LNCaP clone FGC (cell line): ENCODE results near the gene ADRA2B.

Experiments used
- DNase-seq: peaks from one replicate; pipeline ENCODE4 v3.0.0-alpha.2; 2011; ENCODE audit warnings: low read depth
- H3K4me3 ChIP-seq: 2 replicates; pipeline ENCODE4 v1.5.1; 2011; ENCODE audit warnings: mild to moderate bottlenecking, low read depth, low read length, control low read depth
- CTCF ChIP-seq: IDR thresholded peaks from 2 replicates; pipeline ENCODE4 v1.5.1; 2012; ENCODE audit warnings: mild to moderate bottlenecking; ENCODE audit not compliant: control insufficient read depth, insufficient read depth; ENCODE audit errors: extremely low read depth

Gene ADRA2B

DNA sequence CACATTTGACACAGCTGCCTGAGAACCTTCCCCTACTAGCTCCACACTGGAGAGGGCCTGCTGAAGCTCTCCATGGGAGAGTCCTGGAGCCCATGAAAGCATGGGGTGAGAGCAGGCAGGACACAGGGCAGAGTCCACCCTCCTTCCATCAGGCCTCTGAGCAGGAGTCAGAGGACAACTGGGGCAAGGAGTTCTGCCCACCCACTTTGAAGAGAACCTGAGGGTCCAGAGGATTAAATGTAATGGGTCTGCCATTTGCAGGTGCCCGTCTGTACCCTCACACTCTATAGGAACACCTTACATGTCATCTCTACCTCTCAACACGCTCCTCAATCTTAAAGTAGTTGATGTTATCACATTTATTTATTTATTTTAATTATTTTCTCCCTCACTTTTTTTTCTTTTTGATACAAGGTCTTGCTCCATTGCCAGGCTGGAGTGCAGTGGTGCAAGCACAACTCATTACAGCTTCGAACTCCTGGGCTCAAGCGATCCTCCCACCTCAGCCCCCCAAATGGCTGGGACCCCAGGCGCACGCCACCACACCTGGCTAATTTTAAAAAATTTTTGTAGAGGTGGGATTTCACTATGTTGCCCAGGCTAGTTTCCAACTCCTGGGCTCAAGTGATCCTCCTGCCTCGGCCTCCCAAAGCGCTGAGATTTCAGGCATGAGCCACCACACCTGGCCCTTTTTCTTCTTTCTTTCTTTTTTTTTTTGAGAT, 10.2 kb downstream of the ADRA2B start:
- no peak for TF ChIP-seq CTCF
- no peak for DNase-seq
- no peak overlapping the region for H3K4me3 ChIP-seq

- DNase-seq, result no peak
- TF ChIP-seq CTCF, result no peak
- no peak overlapping the region for H3K4me3 ChIP-seq
Observed at GRCh38 chr2:96105152-96105915, 11.0 kb downstream of the ADRA2B start.

DNA sequence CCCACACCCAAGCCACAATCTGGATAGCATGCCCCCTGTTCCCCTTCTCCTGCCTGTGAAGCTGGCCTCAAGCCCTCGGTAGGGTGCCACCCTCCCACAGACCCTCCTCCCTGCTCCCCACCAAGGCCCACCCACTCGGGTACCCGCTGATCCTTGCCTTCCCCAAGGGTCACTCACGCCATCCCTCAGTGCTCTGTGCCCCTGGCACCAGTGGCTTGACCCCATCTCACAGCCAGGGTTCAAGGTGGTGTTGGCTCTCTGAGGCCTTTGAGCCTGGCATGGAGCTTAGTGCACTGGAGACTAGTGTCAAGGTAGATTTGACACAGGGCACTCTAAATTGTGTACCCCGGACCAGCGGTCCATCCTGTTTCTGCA, 11.9 kb downstream of the ADRA2B start:
- H3K4me3 ChIP-seq, result no peak overlapping the region
- no peak for TF ChIP-seq CTCF
- DNase-seq, result no peak

- DNase-seq, result no peak
- no peak for TF ChIP-seq CTCF
- H3K4me3 ChIP-seq, result no peak overlapping the region
Observed at GRCh38 chr2:96103761-96104486, 12.4 kb downstream of the ADRA2B start.

DNA sequence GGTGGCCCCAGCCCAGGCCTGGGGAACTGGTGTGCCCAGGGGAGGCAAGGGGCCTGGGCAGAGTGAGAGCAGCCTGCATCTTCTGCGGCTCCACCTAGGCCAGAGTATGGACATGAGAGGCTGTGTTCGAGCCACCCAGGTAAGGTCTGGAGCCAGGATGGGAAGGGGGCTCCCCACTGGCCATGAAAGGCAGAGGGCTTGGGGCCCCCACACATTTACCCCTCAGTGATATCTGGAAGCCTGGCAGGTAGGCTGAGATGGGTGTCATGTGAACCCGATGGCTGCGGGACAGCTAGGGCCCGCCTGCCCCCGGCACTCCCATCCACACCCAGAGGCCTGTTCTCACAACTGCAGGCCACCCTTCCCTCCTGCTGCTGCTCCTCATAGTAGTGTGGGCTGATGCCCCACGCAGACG, 13.2 kb downstream of the ADRA2B start:
- no peak for TF ChIP-seq CTCF
- no peak overlapping the region for H3K4me3 ChIP-seq
- DNase-seq, result no peak

DNA sequence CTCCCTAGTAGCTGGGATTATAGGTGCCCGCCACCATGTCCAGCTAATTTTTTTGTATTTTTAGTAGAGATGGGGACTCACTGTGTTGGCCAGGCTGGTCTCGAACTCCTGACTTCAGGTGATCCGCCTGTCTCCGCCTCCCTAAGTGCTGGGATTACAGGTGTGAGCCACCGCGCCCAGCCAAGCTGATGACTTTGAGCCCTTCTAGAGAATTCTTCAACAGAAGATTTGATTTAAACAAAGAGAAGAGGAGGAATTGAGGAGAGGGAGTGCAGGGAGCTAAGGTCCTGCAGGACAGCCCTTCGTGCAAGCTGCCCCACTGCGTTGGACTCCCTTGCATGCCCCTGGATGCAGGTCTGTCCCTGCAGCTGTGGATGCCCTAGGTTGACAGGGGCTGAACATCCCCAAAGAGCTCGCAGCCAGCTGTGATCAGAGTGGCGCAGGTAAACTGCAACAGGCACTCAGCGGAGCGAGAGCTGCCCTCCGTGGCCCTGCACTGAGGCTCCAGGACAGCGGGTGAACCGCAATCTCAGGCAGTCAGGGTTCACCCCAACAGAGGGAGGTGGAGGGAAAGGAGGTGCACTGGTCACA, 13.7 kb downstream of the ADRA2B start:
- no peak for DNase-seq
- no peak for TF ChIP-seq CTCF
- no peak overlapping the region for H3K4me3 ChIP-seq
